Mesodermal cell (in vitro differentiated cells): ENCODE results near the gene GALNT10.

Experiments
- H3K27ac ChIP-seq: 2 replicates; pipeline ENCODE4 v1.7.0; 2013; ENCODE audit warnings: mild to moderate bottlenecking, low read depth, low read length, moderate library complexity; ENCODE audit not compliant: severe bottlenecking
- H3K36me3 ChIP-seq: 2 replicates; pipeline ENCODE4 v1.7.1; 2013; ENCODE audit warnings: mild to moderate bottlenecking, low read length, moderate library complexity; ENCODE audit not compliant: control insufficient read depth, insufficient read depth
- H3K4me1 ChIP-seq: one replicate; pipeline ENCODE4 v1.7.1; 2013; ENCODE audit warnings: mild to moderate bottlenecking, low read length; ENCODE audit not compliant: insufficient read depth, control insufficient read depth, poor library complexity, severe bottlenecking
- H3K4me3 ChIP-seq: 2 replicates; pipeline ENCODE4 v1.7.0; 2013; ENCODE audit warnings: low read length, control low read depth, mild to moderate bottlenecking; ENCODE audit not compliant: insufficient read depth, poor library complexity, severe bottlenecking; ENCODE audit errors: extremely low read depth
- H3K9me3 ChIP-seq: 2 replicates; pipeline ENCODE4 v1.7.1; 2013; ENCODE audit warnings: mild to moderate bottlenecking, low read length, moderate library complexity; ENCODE audit not compliant: control insufficient read depth
- WGBS, 2 experiments: methylation state at CpG; one replicate each; pipeline ENCODE4 v1.1.5; 2013; ENCODE audit warnings: missing lambda C conversion rate in 2 of 2; ENCODE audit not compliant: insufficient coverage in 2 of 2; 5-methylcytosine and 5-hydroxymethylcytosine counted together

Gene GALNT10

DNA sequence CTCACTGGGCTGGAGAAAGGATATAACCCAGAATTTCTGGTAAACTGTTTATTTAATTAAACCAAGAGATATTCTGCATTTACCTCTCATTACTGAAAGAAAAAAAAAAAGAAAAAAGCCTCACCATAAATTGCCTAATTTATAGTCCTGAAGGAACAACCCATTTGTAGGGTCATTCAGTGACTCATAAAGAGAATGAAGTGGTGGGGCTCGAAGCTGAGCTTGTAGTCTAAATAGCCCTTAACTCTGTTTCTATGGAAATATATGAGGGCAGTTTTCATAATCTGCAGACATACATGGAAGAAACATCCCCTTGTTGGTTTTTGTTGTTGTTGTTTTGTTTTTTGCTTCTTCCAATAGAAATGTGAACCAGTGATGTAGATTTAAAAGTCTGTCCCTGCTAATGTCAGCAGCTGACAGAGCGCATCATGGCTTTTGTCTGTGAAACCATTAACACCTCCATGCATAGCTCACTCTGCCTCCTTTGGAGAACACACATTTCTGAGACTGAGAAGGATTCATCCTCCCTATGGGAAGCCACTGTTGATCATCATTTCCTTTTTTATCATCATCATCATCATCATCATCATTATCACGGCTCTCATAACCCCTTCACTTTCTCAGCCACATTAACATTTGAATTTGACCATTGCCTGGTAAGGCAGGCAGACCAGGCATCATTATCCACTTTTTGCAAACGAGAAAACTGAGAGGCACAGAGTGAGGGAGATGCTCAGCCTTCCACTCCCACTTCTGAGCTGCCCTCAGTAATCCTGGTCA, 187.4 kb downstream of the GALNT10 start:
- 100% methylated on average over 3 of the region's 4 CpGs for WGBS, 2 experiments
- H3K36me3 ChIP-seq: peaks cover 44% of the 10 kb centered on the region

DNA sequence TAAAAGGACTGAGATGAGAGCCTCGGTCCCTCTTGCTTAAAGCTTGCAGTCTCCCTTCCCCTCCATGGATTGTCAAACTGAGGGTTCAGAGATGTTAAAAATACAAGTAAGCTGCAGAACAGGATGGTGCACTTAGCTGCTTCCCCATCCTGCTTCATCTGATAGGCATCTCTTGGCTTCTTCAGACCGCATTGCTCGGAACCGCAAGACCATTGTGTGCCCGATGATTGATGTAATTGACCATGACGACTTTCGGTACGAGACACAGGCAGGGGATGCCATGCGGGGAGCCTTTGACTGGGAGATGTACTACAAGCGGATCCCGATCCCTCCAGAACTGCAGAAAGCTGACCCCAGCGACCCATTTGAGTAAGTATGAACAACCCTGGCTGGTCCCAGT, 189.7 kb downstream of the GALNT10 start:
- H3K27ac ChIP-seq: no peak overlapping the region
- H3K9me3 ChIP-seq: peaks cover 4% of the 10 kb centered on the region
- H3K4me3 ChIP-seq: no peak overlapping the region
- 84 to 90% methylated on average over 11 to 12 of the region's 12 CpGs for WGBS, 2 experiments
- no peaks in the 10 kb centered on the region for H3K4me1 ChIP-seq
- peaks cover 52% of the 10 kb centered on the region for H3K36me3 ChIP-seq

More for the DNA sequence above, 187.4 kb downstream of the GALNT10 start:
- H3K27ac ChIP-seq: no peak overlapping the region
- H3K9me3 ChIP-seq: peaks cover 4% of the 10 kb centered on the region
- H3K4me3 ChIP-seq: no peak overlapping the region
- H3K4me1 ChIP-seq: no peaks in the 10 kb centered on the region

DNA sequence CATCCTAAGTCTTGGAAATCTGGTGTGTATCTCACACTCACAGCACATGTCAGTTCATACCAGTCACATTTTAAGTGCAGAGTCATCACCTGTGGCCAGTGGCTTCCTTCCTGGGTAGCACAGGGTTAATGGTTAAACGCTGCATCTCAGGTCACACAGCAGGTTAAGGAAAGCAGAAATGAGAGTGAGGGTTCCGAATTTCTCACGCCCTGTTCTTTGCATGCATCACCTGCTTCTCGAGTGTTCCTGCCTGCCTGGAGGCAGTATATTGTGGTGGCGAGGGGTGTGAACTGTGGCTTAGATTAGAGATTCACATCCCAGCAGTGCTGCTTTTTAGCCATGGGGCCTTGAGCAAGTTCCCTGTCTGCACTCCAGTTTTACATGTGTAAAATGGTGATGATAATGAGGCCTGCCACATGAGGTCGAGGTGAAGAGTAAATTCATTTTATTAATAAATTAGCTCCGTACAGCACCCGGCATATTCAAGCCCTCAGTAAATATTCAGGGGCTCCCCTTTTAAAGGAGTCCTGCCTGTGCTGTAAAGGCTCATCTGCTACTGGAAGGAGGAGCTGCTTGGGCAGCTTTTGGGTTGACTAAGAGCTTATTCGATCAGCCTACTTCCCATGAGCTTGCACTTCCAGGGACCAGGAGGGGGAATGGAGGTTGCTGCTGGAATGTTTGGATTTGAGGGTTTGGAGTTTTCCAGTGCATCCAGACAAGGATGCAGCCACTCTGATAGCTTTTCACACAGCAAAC, 194.1 kb downstream of the GALNT10 start:
- no peaks in the 10 kb centered on the region for H3K4me1 ChIP-seq
- H3K36me3 ChIP-seq: peaks cover 38% of the 10 kb centered on the region
- H3K4me3 ChIP-seq: no peak overlapping the region
- peaks cover 4% of the 10 kb centered on the region for H3K9me3 ChIP-seq
- H3K27ac ChIP-seq: no peak overlapping the region
- WGBS, 2 experiments: 55 to 63% methylated on average over 4 to 6 of the region's 9 CpGs

DNA sequence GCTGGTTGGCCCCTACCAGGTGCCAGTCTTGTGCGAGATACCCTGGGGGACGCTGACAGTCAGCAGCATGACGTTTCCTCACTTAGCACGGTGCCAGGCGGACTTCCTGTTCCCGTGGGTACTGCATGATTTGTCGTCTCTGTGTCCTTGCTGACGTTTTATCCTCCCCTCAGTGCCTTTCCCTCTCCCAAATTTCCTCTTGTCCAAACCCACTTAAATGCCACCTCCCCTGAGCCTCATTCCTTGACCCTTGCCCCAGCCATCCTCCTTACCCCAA, 194.6 kb downstream of the GALNT10 start:
- Histone ChIP-seq H3K27ac (no peak overlapping the region), H3K4me1 (peaks cover 4% of the 10 kb centered on the region), H3K36me3 (peaks cover 38% of the 10 kb centered on the region), H3K4me3 (no peak overlapping the region), H3K9me3 (peaks cover 4% of the 10 kb centered on the region)
- WGBS, 2 experiments: 81 to 87% methylated on average over 8 of the region's 8 CpGs

DNA sequence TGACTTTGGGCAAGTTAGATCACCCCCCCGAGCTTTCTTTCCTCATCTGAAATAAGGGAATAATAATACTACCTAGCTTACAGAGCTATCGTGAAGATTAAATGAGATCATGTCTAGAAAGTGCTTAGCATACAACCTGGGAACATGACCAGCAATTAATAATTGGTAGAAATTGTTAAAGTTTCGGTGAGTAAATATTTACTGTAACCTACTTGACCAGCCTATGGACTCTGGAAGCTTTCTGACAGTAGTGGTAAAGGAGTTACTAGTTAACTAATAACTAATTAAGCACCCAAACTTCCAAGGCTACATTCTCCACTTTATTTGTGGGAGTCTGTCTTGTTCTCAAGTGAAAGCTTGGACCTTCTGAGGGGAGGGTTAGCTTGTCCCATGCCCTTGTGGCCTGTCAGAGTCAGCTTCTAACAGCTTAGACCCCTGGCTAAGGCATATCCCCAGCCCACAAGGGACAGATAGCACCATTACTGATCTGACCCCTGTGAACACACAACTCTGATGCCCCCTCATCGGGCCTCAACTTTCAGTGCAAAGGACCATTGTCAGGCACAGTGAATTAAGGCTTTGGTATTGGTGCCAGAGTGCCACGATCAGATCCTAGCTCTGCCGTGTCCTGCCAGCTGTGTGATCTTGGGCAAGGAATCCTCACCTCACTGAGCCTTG, 196.6 kb downstream of the GALNT10 start:
- Histone ChIP-seq H3K4me1 (peaks cover 11% of the 10 kb centered on the region), H3K4me3 (no peak overlapping the region), H3K27ac (no peak overlapping the region), H3K9me3 (peaks cover under 1% of the 10 kb centered on the region), H3K36me3 (peaks cover 34% of the 10 kb centered on the region)
- WGBS, 2 experiments: 83 to 93% methylated on average over 3 to 4 of the region's 6 CpGs

DNA sequence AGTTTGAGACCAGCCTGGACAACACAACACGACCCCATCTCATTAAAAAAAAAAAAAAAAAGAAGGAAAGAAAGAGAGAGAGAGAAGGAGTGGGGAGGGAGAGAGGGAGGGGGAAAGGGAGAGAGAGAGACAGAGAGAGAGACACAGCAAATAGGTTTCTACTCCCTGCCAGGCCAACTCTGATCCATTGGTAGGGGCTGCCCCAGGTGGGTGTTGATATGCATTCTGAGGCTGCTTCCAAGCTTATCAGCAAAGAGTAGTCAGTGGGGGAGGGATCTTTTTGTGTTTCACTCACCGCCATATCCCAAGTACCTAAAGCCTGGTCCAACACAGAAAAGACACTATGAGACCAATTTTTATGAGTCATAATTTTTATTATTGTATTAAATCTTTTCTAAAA, 198.3 kb downstream of the GALNT10 start:
- Histone ChIP-seq H3K27ac (no peak overlapping the region), H3K4me1 (peaks cover 11% of the 10 kb centered on the region), H3K36me3 (peaks cover 23% of the 10 kb centered on the region), H3K9me3 (peaks cover 4% of the 10 kb centered on the region), H3K4me3 (no peak overlapping the region)
- WGBS, 2 experiments: no CpG with 5 or more reads among the region's 2 CpGs

DNA sequence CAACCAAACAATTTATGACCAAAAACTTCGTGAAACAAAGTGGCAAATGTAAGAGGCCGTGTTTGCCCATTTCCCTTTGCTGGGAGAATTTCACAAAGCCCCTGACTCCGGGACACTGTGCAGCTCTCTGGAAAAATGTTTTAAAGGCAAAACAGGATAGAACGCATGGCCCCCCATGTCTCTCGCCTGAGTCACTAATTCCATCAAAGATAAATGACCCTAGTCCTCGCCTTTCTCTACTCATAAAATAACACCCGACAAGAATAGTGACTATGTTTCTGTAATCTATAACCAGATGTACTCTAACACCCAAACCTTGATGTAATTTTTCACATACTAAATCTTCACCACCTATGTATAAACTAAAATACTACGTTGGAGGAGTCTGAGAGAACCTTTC, 199.6 kb downstream of the GALNT10 start:
- 96 to 98% methylated on average over 6 of the region's 8 CpGs for WGBS, 2 experiments
- Histone ChIP-seq H3K9me3 (peaks cover 4% of the 10 kb centered on the region), H3K4me1 (peaks cover 11% of the 10 kb centered on the region), H3K36me3 (peaks cover 20% of the 10 kb centered on the region), H3K4me3 (no peak overlapping the region), H3K27ac (no peak overlapping the region)

DNA sequence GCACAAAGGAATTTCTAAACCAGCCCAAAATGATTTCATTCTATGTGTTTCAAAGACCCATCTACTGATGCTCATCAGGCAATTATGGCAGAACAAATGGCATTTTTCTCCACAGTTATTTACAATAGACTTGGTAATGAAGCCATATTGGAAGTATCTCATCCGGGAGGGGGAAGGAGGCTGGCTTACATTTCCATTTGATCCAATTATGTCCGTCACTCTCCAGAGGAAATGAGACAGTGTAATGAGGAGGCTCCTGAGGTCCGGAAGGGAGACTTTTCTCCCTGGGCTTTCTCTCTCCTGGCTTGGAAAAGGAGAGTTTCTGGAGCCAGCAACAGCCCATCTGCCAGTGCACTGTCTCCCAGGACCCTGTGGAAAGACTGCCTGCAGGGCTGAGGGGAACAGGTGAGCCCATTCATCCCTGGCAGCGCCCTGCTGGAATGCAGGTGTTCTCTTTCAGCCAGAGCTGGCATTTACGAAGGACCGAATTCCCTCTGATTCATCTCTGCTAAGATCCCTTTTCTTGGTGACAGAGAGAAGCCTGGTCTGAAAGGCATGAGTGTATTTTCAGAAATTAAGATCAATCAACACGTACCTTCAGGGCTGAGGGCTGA, 200.3 kb downstream of the GALNT10 start:
- Histone ChIP-seq H3K9me3 (peaks cover 4% of the 10 kb centered on the region), H3K4me1 (peaks cover 11% of the 10 kb centered on the region), H3K27ac (no peak overlapping the region), H3K36me3 (peaks cover 20% of the 10 kb centered on the region), H3K4me3 (no peak overlapping the region)
- WGBS, 2 experiments: 94 to 98% methylated on average over 5 of the region's 7 CpGs

DNA sequence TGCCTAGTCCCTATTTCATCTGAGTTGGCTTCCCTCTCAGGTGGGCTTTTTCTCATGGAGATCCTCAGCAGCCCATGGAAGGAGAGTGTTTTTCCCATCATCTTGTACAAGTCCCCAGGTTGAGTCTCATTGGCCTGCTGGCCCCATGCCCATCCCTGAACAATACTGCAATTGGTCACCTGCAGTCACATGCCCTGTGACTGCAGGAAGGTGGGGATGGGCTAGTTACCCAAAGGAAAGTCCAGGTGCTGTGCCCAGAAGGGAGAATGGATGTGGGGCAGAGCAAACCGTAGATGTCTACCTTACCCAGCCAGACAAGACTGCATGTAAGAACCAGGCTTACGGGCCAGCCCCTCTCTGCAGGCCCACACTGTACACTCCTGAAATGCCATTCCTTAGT, 201.3 kb downstream of the GALNT10 start:
- 86 to 100% methylated on average over 1 to 2 of the region's 2 CpGs for WGBS, 2 experiments
- peaks cover 11% of the 10 kb centered on the region for H3K4me1 ChIP-seq
- no peak overlapping the region for H3K4me3 ChIP-seq
- peaks cover 4% of the 10 kb centered on the region for H3K9me3 ChIP-seq
- no peak overlapping the region for H3K27ac ChIP-seq
- H3K36me3 ChIP-seq: peaks cover 20% of the 10 kb centered on the region

DNA sequence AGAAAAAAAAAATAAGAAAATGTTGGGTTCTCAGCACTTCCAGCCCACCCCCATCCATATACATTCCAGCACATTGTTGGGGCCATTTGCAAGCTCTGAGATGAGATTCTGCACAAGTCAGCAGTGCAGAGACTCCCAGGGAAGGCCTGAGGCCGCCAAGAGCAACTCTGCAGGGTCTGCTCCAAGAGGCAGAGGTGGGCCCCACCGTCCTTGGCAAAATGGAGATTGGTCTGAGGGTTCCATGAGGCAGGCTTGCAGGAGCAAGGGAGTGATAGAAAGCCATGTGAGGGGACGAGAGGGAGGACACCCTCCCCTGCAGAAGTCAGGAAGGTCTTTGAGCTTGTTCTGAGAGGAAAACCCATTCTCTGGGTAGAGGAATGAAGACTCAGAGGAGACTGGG, 203.3 kb downstream of the GALNT10 start:
- peaks cover 4% of the 10 kb centered on the region for H3K9me3 ChIP-seq
- peaks cover 11% of the 10 kb centered on the region for H3K36me3 ChIP-seq
- peaks cover 11% of the 10 kb centered on the region for H3K4me1 ChIP-seq

More for the DNA sequence above, 203.3 kb downstream of the GALNT10 start:
- Histone ChIP-seq H3K27ac (no peak overlapping the region), H3K4me3 (no peak overlapping the region)
- 79 to 82% methylated on average over 3 of the region's 3 CpGs for WGBS, 2 experiments
